ENCODE measurements around the gene HDAC8.

- TF ChIP-seq POLR2A (IDR thresholded peaks at IDR 0.05; ENCODE audit: low read length) (no peak), CTCF (IDR thresholded peaks at IDR 0.05) (no peak), MAFK (IDR thresholded peaks at IDR 0.05; ENCODE audit: partially characterized antibody) (no peak), RNF2 (IDR thresholded peaks at IDR 0.05; ENCODE audit: borderline replicate concordance, low read depth) (no peak), MAX (IDR thresholded peaks at IDR 0.05) (no peak), RFX5 (IDR thresholded peaks at IDR 0.05) (no peak), CBX8 (IDR thresholded peaks at IDR 0.05) (no peak), RAD21 (conservative IDR thresholded peaks at IDR 0.05 in 1 of 2, IDR thresholded peaks at IDR 0.05 in 1 of 2) (no peak), SREBF2 (IDR thresholded peaks at IDR 0.05) (no peak), JUN (IDR thresholded peaks at IDR 0.05) (no peak), ELK1 (IDR thresholded peaks at IDR 0.05; ENCODE audit: low read depth, low read length) (no peak), CBX2 (IDR thresholded peaks at IDR 0.05; ENCODE audit: borderline replicate concordance, low read depth) (no peak)
Observed at GRCh38 chrX:72340041-72340440, 232.6 kb downstream of the HDAC8 start.

Measured in A549 (cell line).